ENCODE data around the gene NMNAT2. TPM values are rescaled to one million over a fixed set of nuclear protein-coding genes. Genes with fewer than 3 reads are reported as not detected.

Gene NMNAT2
- total and polyA plus RNA-seq, 2 experiments from 2014 or later = 3.6 to 10.0 TPM

DNA sequence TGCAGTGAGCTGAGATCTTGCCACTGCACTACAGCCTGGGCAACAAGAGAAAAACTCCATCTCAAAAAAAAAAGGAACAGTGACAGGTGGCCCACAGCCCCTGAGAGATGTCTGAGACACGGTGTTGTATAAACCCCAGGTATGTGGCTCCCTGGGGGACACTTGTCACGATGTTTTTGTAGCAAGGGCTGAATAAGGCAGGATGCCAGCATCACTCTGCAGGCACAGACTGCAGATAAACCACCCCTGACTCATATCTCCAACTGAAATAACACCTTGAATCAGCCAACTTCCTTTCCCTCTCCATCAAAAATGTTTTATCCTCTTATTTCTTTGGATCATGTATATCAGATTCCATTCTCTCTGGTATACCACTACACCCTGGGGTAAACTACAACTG lies 52.5 kb downstream of the NMNAT2 start (continued):
- TF ChIP-seq ZNF462 (CRISPR knock-in tag; IDR thresholded peaks at IDR 0.05) (no peak), ZNF114 (CRISPR knock-in tag; IDR thresholded peaks at IDR 0.05) (no peak)
- TF ChIP-seq, protein P1, sequence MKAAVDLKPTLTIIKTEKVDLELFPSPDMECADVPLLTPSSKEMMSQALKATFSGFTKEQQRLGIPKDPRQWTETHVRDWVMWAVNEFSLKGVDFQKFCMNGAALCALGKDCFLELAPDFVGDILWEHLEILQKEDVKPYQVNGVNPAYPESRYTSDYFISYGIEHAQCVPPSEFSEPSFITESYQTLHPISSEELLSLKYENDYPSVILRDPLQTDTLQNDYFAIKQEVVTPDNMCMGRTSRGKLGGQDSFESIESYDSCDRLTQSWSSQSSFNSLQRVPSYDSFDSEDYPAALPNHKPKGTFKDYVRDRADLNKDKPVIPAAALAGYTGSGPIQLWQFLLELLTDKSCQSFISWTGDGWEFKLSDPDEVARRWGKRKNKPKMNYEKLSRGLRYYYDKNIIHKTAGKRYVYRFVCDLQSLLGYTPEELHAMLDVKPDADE (IDR thresholded peaks at IDR 0.05) = no peak

DNA sequence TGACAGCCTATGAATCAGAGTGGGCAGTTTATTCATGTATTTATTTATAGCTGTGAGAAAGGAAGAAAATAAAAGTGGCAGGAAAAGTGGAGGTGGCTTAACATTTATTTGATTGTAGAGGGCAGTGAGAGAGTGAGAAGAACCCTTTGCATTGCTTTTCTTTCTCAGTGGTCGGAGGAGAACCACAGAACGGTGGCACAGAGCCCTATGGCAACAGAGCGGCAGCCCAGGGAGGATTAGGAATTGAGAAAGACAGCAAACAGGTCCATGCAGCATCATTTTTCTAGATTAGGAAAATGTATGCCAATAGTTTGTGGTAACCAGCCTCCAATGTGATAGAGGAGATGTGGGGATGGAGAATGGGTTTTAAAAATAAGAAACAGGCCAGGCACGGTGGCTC lies 53.1 kb downstream of the NMNAT2 start:
- no peaks in the 10 kb centered on the region for H3K9me2 ChIP-seq (ENCODE audit: insufficient read depth)
- H3K36me3 Mint-ChIP-seq (ENCODE audit: low read depth) = no peaks in the 10 kb centered on the region
- peaks cover 11% of the 10 kb centered on the region for H3K4me1 Mint-ChIP-seq
- ATAC-seq (no peak), DNase-seq (ENCODE audit: low spot score) (no peak)
- H2AFZ ChIP-seq = no peak overlapping the region
- no peak overlapping the region for H3K4me3 Mint-ChIP-seq
- H3K27me3 ChIP-seq (ENCODE audit: insufficient read depth) = no peaks in the 10 kb centered on the region
- no peaks in the 10 kb centered on the region for H3K27me3 Mint-ChIP-seq (ENCODE audit: insufficient read depth, low read depth, poor library complexity)
- no peaks in the 10 kb centered on the region for H4K20me1 ChIP-seq (replicated peaks; ENCODE audit: insufficient read depth)
- no peak overlapping the region for H3K4me3 ChIP-seq
- H3K9me3 Mint-ChIP-seq = no peaks in the 10 kb centered on the region
- H3K79me2 ChIP-seq (replicated peaks; ENCODE audit: insufficient read depth) = no peaks in the 10 kb centered on the region
- no peaks in the 10 kb centered on the region for H3F3A ChIP-seq (replicated peaks; ENCODE audit: low read depth)
- H3K4me2 ChIP-seq = no peak overlapping the region
- no peak overlapping the region for H3K27ac Mint-ChIP-seq
- H3K27ac ChIP-seq (ENCODE audit: low read depth) = no peak overlapping the region
- H3K36me3 ChIP-seq (ENCODE audit: insufficient read depth) = no peaks in the 10 kb centered on the region
- peaks cover 4% of the 10 kb centered on the region; the same call in 1 of the 2 replicates for H3K4me1 ChIP-seq (ENCODE audit: insufficient read depth)
- TF ChIP-seq EZH2 (IDR thresholded peaks at IDR 0.05; ENCODE audit: low read depth, unreplicated experiment) (no peak), EZH2phosphoT487 (IDR thresholded peaks at IDR 0.05; ENCODE audit: unreplicated experiment) (no peak), REST (IDR thresholded peaks at IDR 0.05; ENCODE audit: unreplicated experiment) (no peak), ZNF114 (CRISPR knock-in tag; IDR thresholded peaks at IDR 0.05) (no peak), CTCF (conservative IDR thresholded peaks at IDR 0.05; ENCODE audit: low read depth in 2 of 2) (no peak), CREB1 (CRISPR knock-in tag; IDR thresholded peaks at IDR 0.05; ENCODE audit: low read depth) (no peak)
- TF ChIP-seq, protein P1 (IDR thresholded peaks at IDR 0.05) = no peak
